Mammary epithelial cell (primary cell): ENCODE results near the gene CSGALNACT2.

ENCODE experiments used
- EZH2 ChIP-seq: IDR thresholded peaks from 2 replicates; pipeline ENCODE4 v1.6.1; 2012; ENCODE audit warnings: low read length, inconsistent platforms, borderline replicate concordance
- TF ChIP-seq, protein P1 (sequence below), 2 donors: IDR thresholded peaks in 1 of 2; conservative IDR thresholded peaks in 1 of 2; 2 replicates each; pipeline ENCODE4 v1.5.1; 2011 to 2012; ENCODE audit warnings: inconsistent platforms in 2 of 2, low read length in 2 of 2, mild to moderate bottlenecking in 2 of 2, control low read depth in 1 of 2, low read depth in 1 of 2; ENCODE audit not compliant: insufficient read depth in 1 of 2; ENCODE audit errors: extremely low read depth in 1 of 2

DNA sequence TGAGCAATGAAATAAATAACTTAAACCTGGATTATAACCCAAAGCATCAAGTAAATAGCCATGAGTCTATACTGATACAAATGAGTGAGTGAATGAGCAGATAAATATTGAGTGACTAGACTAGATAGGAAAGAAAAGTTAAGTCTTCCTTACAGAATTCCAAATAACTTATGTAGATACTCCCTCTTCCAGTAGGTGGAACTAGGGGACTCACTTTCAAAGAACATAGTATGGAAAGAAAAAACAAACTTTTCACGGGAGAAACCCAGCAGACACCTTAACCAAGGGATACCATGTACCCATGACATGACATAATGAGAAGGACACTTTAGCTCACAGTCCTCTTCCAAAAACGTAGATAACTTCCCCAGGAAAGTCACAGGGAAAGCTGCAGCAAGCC is 32.2 kb downstream of the CSGALNACT2 start:
- TF ChIP-seq, protein P1, sequence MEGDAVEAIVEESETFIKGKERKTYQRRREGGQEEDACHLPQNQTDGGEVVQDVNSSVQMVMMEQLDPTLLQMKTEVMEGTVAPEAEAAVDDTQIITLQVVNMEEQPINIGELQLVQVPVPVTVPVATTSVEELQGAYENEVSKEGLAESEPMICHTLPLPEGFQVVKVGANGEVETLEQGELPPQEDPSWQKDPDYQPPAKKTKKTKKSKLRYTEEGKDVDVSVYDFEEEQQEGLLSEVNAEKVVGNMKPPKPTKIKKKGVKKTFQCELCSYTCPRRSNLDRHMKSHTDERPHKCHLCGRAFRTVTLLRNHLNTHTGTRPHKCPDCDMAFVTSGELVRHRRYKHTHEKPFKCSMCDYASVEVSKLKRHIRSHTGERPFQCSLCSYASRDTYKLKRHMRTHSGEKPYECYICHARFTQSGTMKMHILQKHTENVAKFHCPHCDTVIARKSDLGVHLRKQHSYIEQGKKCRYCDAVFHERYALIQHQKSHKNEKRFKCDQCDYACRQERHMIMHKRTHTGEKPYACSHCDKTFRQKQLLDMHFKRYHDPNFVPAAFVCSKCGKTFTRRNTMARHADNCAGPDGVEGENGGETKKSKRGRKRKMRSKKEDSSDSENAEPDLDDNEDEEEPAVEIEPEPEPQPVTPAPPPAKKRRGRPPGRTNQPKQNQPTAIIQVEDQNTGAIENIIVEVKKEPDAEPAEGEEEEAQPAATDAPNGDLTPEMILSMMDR (conservative IDR thresholded peaks at IDR 0.05 in 1 of 2, IDR thresholded peaks at IDR 0.05 in 1 of 2; ENCODE audit: extremely low read depth in 1 of 2, insufficient read depth in 1 of 2, low read depth in 1 of 2, low read length in 2 of 2) = peak; percentile 5 to 33
- TF ChIP-seq EZH2 = no peak
